ENCODE measurements around the gene RTP5.

DNA sequence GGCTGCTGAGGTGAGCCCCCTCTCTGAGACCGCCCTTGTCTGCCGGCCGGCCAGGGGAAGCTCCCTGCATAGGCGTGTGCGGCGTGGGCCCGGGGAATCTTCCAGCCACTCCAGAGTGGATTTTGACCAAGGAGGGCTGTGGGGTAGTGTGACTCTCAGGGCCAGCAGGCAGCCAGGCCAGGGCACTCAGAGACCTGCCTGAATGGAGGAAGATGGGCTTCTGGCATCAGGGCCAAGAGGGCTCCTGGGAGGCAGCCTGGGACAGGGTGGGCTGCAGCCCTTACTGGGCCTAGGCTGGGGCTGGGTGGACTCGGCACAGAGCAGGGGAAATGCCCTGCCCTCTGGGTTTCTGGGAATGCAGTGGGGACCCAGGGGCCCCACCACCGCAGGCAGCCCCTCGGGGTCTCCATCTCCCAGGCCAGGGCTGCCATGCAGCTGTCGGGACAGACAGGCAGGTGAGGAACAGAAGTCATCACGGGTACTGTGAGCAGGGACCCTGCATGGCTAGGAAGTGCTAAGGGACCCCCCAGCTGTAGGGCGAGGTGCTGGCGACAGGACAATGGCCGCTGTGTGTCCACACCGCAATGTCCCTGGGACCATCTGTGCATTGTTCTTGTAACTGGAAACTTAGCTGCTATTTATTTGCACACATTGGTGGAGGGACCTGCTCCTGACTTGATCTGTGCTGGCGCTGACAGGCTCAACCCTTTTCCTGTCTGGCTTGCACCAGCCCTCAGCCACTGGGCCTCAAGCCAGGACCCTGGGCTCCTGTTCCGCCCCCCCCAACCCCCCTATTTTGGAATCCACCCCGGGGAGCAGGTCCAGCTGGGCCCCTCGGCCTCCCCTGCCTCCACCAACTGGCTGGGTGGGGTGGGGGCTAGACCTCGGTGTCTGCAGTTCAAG is 14.9 kb upstream of the RTP5 start:
- TF ChIP-seq, protein P1, sequence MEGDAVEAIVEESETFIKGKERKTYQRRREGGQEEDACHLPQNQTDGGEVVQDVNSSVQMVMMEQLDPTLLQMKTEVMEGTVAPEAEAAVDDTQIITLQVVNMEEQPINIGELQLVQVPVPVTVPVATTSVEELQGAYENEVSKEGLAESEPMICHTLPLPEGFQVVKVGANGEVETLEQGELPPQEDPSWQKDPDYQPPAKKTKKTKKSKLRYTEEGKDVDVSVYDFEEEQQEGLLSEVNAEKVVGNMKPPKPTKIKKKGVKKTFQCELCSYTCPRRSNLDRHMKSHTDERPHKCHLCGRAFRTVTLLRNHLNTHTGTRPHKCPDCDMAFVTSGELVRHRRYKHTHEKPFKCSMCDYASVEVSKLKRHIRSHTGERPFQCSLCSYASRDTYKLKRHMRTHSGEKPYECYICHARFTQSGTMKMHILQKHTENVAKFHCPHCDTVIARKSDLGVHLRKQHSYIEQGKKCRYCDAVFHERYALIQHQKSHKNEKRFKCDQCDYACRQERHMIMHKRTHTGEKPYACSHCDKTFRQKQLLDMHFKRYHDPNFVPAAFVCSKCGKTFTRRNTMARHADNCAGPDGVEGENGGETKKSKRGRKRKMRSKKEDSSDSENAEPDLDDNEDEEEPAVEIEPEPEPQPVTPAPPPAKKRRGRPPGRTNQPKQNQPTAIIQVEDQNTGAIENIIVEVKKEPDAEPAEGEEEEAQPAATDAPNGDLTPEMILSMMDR (IDR thresholded peaks at IDR 0.05; ENCODE audit: poor library complexity) = no peak
- no peak for TF ChIP-seq EZH2phosphoT487 (IDR thresholded peaks at IDR 0.05; ENCODE audit: low read depth, severe bottlenecking, unreplicated experiment)
